Activated CD4-positive, alpha-beta T cell treated with anti-CD3 and anti-CD28 coated beads, Interleukin-2, amount 50 U/mL, for 16 hours (primary cell): ENCODE data around the gene IL13.

ENCODE experiments used
- DNase-seq: peaks from one replicate; pipeline ENCODE4 v3.0.0-alpha.2; 2020

The IL13 gene

DNA sequence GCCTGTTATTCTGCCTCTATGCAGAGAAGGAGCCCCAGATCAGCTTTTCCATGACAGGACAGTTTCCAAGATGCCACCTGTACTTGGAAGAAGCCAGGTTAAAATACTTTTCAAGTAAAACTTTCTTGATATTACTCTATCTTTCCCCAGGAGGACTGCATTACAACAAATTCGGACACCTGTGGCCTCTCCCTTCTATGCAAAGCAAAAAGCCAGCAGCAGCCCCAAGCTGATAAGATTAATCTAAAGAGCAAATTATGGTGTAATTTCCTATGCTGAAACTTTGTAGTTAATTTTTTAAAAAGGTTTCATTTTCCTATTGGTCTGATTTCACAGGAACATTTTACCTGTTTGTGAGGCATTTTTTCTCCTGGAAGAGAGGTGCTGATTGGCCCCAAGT lies 15.5 kb downstream of the IL13 start:
- no peak for DNase-seq

DNA sequence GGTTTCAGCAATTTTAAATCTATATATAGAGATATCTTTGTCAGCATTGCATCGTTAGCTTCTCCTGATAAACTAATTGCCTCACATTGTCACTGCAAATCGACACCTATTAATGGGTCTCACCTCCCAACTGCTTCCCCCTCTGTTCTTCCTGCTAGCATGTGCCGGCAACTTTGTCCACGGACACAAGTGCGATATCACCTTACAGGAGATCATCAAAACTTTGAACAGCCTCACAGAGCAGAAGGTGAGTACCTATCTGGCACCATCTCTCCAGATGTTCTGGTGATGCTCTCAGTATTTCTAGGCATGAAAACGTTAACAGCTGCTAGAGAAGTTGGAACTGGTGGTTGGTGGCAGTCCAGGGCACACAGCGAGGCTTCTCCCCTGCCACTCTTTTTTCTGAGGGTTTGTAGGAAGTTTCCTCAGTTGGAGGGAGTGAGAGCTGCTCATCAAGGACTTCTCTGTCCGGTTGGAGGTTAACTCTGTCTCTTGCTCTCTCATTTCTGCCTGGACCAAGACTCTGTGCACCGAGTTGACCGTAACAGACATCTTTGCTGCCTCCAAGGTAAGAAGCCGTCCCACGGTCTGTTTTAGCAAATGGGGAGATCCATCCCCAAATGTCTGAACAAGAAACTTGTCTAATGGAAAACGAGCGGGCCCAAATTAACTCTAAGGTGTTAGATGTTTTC lies 16.1 kb downstream of the IL13 start, which contains the start of gene IL4:
Gene IL4 (plus strand): TSS at position 51 of the 692 bp plus-strand sequence. CDS start 62 bp downstream, at position 113.
- peak; percentile 51 for DNase-seq

DNA sequence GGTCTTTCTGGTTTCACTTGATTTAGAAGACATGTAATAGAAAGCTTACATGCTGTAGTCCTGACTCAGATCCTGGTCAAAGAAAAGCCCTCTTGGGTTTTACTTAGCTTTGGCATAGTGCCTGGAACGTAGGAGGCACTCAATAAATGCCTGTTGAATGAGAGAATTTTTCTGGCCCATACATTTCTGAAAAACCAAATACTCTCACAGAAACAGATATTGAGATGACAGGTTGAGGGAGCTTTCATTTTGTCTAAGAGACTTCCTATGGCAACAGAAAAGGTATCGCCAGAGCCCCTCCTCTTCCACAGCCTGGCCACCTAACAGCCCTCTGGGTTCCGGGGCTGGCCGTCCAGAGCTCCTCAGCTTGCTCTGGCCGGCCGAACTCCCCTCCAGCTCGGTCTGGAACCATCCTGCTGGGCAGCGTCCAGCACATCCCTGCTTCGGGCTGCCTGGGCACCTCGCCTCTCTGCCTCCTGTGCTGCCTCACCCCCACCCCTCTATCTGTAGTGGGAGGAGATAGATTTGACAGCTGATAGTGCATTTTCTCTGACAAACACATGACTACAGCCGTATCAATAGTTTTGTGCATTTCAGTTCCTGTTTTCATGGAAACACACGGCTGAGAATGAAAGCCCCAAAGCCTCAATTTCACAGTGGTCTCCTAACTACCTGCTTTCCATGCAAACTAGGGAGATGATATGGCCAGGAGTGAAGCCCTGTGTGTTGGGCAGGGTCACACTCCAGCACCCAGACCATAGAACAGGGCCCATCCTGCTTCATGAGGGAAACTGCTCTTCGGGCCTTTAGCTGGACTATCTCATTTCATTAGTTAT lies 16.9 kb downstream of the IL13 start:
- peak; percentile 59 for DNase-seq

DNA sequence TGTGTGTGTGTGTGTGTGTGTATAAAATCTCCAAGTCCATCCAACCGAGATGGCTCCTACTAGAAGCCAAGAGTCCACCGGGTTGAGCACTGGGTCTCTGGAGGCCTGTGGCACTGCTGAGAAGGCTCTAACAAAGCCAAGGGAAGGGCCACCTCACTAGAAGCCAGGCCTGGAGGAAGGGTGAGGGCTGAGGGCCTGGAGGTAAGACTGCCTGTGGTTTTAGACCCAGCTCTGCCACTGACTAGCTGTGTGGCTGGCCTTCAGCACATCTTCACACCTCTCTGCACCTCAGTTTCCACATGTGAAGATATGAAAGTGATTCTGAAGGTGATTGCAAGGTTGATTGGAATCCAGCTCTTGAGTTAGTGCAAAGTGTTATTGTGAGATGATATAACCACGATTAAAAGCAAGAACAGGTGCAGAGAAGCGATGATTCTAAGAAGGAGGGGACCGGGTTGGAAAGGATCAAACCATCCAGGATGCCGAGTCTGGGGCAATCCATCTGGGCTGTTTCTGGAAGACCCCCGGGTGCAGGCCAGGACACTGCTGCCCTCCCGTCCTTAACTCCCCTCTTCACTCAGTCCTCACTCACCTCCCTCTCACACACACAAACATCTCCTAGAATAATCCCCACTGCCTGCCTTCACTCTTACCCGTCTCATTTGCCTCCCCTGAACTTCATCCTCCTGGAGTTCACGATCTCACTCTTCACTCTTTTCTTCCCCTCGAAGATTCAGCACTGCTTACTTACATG lies 18.1 kb downstream of the IL13 start:
- DNase-seq, result no peak

DNA sequence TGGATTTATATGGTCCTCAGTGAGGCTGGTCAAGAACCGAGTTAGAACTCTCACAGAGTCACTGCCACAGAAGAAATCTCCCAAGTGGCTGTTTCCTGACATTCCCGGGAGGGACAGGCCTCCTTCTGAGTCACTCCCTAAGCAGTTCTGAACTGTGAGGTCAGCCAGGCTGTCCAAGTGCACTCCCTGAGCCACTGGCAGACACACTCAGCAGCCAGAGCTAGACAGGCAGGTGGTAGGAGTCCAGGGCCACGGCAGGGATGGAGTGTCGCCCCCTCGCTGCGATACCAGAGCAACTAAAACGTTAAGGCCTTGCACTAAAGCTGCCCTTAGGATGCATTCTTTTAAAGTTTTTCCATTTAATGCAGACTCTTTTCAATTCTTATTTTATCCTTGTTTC lies 19.2 kb downstream of the IL13 start:
- no peak for DNase-seq

DNA sequence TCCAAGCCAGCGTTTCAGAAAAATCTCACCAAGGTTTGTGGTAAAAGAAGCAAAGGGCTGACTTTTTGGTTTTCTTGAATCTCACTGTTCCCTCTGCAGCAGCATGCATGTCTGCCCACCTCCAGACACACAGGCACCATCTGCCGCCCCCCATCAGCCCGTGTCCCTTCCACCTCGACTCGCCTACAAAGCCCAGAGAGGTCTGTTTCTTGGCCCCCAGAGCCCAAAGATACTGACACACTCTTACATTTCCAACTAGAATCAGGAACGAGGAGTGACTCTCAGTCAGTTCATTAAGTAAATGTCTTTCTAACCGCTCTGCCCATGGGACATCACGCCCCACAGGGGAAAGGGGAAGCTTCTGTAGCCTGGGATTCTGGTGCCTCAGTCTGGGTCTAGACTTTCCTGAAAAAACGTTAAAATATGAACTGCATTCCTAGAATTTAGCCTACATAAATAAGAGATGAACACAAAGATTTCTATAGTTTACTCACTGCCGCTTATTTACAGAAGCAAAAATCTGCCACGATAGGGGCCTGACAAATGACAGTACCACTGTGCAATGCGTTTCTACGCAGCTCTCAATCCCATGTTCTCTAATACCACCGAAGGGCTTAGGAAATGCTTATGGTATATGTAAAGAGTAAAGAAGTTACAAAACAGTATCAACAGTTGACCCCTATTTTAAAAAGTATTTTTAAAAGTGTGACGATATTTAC lies 19.9 kb downstream of the IL13 start:
- DNase-seq, result no peak

DNA sequence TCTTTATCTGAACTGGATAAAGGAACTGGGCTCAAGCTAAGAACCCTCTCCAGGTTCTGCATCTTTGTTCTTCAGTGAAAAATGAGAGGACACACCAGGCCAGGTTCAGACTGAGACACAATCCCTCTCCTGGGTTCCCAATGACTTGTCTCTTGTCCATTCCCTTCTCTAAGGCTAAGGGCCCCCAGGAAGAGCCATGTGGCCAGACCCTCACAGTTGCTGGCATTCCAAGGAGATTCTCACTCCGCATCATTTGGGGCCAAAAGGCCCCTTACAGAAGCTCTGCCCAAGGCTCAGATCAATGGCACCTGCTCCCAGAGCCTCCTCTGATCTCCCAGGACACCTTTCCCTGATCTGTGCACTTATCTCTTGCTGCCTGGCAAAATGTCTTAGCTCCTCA lies 20.8 kb downstream of the IL13 start:
- DNase-seq, result no peak

DNA sequence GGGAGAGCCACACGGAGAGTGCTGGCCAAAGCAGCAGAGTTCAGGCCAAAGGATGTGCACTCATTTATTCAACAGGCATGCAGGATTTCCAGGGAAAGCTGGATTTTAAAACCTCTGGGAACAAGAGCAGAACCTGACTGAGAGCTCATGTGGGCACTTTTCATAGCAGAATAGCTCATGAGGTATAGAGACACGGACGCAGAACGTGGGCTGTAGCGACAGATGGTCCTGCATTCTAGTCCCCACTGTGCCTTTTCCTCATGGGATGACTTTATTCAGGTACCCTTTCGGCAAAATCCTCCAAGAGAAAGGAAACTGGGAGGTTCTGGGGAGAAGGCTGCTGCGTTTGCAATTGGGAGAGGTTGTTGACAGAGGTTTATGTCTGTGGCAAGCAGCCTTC lies 21.2 kb downstream of the IL13 start:
- no peak for DNase-seq

DNA sequence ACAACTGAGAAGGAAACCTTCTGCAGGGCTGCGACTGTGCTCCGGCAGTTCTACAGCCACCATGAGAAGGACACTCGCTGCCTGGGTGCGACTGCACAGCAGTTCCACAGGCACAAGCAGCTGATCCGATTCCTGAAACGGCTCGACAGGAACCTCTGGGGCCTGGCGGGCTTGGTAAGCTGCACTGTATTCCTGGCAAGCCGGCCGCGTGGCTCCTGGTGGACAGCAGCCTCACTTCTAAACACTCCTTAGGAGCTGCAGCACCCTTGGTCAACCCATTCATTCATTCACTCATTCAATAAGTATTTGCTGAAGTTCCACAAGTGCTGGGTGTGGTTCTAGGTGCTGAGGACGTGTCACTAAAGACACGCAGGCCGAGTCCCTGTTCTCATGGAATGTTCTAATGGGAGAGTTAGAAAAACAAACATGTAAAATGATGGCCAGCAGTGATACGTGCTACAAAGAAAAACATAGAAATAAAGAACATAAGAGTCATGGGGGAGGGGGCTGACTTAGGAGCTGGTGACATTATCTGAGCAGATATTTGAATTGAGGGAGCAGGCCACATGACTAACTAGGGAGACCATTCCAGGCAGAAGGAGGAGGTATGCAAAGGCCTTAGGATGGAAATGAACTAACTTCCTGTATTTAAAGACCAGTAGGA lies 21.9 kb downstream of the IL13 start:
- no peak for DNase-seq

DNA sequence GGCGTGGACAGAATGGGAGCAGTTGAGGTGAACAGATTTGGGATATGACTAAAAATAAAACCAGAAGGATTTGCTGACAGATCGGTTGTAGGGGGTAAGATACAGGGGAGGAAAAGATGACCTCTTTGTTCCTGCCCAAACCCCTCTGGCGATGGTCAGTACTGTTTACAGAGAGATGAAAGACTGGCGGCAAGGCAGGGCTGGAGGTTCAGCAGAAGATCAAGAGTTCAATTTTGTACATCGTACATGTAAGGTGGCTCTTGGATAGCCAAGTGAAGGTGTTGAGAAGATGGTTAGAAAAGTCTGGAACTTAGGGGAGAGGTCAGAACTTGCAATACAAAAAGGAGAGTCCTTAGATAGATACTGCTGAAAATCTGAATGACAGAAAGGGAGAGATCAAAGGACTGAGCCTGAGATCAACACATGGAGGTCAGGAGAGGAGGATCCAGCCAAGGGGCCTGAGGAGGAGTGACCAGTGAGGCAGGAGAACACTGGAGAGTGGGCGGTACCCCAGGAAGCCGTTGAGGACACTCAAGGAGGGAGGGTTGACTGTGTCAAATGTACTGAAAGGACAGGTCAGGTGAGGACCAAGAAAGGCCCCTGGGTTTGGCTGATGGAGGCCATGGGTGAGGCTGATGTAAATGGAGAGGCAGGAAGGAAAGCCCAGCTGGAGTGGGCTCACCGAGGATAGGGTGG lies 23.0 kb downstream of the IL13 start:
- DNase-seq, result no peak

DNA sequence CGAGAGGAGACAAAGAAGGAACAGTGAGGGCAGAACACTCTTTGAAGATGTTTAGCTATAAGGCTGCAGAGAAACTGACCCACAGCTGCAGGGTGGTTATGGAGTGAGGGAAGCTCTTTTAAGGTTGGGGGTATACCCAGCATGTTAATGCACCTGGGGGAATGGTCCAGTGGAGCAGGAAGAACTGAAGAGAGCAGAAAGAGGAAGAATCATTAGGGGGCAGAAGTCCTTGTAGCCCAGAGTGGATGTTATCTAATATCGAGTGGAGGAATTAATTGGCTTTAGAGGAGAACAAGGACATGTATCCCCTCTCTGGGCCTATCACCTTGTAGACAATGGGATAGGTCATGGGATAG lies 23.5 kb downstream of the IL13 start:
- no peak for DNase-seq

DNA sequence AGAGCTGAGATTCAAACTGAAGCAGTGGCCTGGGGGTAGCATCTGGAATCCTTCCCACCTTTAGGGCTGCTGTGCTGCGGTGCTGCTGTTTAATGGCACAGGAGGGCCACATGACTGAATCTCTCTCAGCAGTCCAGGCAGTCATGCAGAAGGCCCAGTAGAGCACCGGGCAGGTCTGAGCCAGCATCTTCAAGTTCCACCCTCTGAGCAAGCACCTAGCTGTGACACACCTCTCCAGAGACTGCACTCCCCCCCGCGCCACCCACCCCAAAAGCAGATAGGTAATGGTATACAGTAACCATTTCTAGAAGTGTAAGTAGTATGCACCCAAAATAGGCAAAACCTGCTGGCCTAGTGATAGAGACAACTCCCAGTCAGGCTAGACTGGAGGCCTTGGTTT lies 24.0 kb downstream of the IL13 start:
- DNase-seq, result no peak

DNA sequence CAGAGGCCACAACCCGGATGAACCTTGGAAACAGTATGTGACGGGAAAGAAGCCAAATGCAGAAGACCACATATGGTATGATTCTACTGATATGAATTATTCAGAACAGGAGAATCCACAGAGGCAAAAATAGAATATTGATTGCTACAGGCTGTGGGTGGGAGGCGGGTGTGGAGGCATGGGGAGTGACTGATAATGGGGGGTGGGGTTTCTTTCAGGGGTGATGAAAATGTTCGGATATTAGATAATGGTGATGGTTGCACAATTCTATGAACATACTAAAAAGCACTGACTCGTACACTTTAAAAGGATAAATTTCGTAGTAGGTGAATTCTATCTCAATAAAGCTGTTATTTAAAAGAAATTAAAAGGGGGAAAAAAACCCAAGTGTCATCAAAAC lies 26.5 kb downstream of the IL13 start:
- DNase-seq, result no peak

DNA sequence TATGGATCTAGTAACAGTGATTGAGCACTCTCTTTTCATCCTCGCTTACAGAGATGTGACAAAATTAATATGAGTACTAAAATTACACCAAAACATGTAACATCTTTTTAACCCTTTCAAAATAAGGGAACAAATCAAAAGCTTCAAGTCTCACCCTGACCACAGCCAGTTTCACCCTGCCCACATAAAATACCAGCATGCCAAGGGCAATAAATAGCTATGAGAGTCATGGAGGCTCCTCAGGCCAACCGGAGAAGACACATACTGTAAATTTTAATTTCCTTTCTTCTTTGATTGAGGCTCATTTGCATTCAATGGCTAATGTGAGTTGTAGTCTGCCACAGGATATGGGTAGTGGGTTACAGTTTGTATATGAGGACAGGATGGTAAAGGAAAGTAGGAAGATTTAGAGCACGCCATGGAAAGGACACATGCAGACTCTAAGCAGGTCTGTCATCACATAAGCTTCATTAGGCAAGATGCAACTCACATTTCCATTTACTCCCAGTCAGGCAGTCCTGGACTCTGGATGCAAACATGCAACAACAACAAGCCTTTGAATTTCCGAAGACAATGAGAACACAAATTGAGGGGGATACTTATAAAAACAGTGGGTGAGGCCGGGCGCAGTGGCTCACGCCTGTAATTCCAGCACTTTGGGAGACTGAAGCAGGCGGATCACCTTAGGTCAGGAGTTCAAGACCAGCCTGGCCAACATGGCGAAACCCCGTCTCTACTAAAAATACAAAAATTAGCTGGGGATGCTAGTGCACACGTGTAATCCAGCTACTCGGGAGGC lies 27.1 kb downstream of the IL13 start:
- peak; percentile 76 for DNase-seq

DNA sequence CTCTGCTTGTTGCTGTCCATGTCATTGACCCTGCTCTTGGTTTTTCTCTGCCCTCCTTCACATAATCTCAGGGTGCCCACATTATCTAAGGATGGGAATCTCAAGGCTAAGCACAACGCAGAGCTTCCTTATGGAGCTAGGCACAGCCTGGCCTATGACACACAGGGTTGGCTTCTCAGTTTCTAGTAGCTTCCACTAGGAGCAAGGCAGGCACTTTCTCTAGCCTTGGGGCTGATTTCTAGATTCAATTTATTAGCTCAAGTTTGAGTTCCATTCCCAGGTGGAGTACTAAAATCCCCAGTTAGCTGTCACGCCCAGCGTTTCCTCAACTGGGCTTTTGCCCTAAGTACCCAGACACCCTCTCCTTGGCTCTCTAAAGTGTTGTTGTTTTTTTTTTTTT lies 28.2 kb downstream of the IL13 start:
- no peak for DNase-seq

DNA sequence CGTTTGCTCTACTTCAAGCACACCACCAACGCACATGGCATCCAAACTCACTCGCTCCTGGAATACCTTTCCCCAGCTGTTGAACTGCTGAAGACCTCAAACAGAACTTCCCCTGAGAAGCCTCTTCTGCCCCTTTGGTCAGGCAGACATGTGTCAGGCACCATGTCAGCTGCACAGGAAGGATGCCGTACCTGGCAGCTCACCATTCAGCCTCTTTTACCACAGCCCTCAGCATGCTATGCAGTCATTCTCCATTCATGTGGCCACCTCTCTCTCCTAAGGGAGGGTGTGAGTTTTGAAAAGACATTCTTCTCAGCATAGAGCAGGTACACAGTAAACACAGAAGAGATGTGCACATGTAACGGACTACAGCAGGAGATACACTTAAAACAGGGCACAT lies 30.0 kb downstream of the IL13 start:
- peak; percentile 61 for DNase-seq

DNA sequence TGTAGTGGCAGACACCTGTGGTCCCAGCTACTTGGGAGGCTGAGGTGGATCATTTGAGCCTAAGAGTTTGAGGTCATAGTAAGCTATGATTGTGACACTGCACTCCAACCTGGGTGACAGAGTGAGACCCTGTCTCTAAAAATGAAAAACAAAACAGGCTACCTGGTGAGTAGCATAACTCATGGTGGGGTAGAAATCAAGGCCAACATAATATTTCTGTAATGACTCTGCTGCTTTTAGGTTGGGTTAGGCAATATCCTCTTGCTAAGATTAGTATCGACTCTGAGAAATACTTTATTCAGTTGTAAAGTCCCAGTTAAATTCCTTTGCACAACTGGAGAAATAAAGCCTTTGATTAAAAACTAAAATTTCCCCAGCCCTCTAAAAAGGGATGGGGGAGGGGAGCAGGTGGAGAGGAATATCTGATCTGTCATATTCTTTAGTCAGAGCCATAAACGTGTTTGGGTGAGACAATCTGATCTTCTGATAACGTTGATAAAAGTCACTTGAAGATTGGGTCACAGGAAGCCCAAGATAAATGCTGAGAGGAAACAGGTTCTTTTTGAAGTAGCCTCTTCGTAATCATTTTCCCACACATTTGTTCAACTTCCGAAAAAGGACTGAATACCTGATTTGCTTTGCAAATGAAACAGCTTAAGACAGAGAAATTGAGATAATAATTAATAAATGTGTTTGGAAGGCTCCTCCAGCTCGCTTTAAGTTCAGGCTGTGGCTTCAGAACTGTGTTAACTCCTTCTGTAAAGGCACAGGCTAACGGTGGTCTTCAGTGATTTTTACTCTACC lies 30.8 kb downstream of the IL13 start:
- peak; percentile 60 for DNase-seq

DNA sequence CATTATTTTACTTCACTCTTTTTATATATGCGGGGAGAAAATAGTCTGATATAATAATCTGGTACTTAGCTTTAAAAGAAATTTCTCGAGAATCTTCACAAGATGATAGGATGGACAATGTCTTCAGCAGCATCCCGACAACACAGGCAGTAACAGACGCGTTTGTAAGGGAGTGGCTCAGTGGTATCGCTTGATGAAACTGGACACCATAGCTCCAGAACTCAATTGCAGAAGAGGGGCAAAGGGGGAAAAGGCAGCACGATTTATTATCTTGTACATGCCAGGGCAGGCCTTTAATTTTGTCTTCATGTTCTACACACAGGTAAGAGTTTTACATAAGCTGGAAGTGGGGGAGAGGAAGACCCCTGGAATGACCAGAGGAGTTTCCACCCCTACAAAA lies 31.5 kb downstream of the IL13 start:
- no peak for DNase-seq

DNA sequence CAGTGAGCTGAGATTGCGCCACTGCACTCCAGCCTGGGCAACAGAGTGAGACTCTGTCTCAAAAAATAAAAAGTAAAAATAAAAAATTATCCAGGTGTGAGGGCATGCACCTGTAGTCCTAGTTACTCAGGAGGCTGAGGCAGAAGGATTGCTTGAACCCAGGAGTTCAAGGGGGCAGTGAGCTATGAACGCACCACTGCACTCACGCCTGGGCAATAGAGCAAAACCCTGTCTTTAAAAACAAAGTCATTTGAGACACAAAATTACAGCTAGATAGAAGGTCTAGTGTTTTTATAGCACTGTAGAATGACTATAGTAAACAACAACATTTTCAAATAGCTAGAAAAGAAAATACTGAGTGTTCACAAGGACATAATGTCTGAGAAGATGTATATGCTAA lies 32.2 kb downstream of the IL13 start:
- DNase-seq, result no peak
